HG03439 (cell line): ENCODE results near the gene CPM.
A peak's percentile ranks its signal among the peaks of the same experiment; 100 is the strongest.
"Not testable (repeated sequence)": the region's sequence is repeated elsewhere in the genome, so short reads cannot be mapped to it uniquely, and the experiment has no call there.

ENCODE experiments used
- ATAC-seq: cut with Tn5 transposase; IDR thresholded peaks from one replicate; pipeline ENCODE4 v1.9.1; 2021; ENCODE audit warnings: mild to moderate bottlenecking, moderate library complexity; ENCODE audit not compliant: unreplicated experiment

CPM gene

GRCh38 chr12:68809190-68810026 is 123.6 kb downstream of the CPM start:
- ATAC-seq = no peak

DNA sequence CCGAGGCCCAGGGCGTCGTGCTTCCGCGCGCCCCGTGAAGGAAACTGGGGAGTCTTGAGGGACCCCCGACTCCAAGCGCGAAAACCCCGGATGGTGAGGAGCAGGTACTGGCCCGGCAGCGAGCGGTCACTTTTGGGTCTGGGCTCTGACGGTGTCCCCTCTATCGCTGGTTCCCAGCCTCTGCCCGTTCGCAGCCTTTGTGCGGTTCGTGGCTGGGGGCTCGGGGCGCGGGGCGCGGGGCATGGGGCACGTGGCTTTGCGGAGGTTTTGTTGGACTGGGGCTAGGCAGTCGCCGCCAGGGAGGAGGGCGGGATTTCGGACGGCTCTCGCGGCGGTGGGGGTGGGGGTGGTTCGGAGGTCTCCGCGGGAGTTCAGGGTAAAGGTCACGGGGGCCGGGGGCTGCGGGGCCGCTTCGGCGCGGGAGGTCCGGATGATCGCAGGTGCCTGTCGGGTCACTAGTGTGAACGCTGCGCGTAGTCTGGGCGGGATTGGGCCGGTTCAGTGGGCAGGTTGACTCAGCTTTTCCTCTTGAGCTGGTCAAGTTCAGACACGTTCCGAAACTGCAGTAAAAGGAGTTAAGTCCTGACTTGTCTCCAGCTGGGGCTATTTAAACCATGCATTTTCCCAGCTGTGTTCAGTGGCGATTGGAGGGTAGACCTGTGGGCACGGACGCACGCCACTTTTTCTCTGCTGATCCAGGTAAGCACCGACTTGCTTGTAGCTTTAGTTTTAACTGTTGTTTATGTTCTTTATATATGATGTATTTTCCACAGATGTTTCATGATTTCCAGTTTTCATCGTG is 124.4 kb downstream of the CPM start:
- ATAC-seq = peak; percentile 55

GRCh38 chr12:68807576-68808387 is 125.2 kb downstream of the CPM start, which contains the start of gene MDM2:
TSS of gene MDM2 (plus strand) at chr12:68808177. CDS start at chr12:68808478, 301 bp downstream.
- peak; percentile 73 for ATAC-seq

DNA sequence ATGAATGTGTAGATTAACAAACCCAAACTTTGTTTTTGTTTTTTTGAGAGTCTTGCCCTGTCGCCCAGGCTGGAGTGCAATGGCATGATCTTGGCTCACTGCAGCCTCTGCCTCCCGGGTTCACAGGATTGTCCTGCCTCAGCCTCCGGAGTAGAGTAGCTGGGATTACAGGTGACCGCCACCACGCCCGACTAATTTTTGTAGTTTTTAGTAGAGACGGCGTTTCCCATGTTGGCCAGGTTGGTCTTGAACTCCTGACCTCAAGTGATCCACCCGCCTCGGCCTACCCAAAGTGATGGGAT is 125.7 kb downstream of the CPM start:
- not testable (repeated sequence) for ATAC-seq

DNA sequence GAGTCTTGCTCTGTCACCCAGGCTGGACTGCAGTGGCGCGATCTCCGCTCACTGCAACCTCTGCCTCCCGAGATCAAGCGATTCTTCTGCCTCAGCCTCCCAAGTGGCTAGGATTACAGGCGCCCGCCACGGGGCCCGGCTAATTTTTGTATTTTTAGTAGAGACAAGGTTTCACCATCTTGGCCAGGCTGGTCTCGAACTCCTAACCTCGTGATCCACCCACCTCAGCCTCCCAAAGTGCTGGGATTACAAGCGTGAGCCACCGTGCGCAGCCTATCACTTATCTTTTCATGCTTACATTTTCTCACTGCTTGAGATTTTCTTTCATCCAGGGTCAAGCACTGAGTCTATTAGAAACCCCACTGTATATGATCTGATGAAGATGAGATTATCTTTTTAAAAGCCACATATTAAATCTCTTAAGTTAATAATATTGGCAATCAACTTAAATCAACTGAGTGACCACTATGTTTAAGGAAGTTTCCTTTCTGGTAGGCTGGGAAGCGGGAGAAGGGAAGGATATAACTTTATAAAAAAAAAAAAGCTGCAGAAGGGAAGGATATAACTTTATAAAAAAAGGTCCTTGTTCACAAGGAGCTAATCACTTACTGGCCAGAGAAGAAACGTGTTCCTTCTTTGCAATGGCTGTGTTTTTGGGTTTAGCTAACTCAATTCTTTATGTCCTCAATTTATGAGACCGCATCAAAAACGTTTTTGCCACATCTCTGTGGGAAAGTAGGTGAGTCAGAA is 126.3 kb downstream of the CPM start:
- ATAC-seq = no peak

GRCh38 chr12:68805592-68806120 is 127.3 kb downstream of the CPM start:
- ATAC-seq = no peak

- no peak for ATAC-seq
Observed at GRCh38 chr12:68804657-68805591, 128.0 kb downstream of the CPM start.

DNA sequence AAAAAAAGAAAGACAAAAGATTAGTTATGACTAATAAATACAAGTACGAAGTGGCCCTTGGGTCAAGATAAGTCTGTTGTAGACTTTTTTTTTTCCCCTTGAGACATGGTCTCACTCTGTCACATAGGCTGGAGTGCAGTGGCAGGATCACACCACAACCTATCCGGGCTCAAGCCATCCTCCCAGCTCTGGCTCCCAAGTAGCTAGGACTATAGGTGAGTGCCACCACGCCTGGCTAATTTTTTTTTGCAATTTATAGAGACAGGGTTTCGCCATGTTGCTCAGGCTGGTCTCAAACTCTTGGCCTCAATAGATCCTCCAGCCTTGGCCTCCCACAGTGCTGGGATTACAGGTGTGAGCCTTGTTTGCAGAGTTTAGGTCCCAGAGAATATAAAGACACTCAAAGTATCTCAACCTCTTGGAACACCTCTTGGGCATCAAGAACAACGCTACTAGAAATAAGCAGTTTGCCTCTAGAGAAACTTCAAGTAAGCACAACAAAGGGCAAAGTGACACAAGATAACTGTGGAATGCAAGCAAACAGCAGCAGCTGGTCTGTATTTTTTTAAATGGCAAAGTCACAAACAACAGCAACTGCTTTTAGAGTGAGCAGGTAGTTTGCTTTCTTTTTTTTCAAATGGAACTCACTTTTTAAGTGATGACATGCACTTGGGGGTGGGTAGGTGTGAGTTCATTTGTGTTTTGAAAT is 128.9 kb downstream of the CPM start:
- ATAC-seq = no peak

DNA sequence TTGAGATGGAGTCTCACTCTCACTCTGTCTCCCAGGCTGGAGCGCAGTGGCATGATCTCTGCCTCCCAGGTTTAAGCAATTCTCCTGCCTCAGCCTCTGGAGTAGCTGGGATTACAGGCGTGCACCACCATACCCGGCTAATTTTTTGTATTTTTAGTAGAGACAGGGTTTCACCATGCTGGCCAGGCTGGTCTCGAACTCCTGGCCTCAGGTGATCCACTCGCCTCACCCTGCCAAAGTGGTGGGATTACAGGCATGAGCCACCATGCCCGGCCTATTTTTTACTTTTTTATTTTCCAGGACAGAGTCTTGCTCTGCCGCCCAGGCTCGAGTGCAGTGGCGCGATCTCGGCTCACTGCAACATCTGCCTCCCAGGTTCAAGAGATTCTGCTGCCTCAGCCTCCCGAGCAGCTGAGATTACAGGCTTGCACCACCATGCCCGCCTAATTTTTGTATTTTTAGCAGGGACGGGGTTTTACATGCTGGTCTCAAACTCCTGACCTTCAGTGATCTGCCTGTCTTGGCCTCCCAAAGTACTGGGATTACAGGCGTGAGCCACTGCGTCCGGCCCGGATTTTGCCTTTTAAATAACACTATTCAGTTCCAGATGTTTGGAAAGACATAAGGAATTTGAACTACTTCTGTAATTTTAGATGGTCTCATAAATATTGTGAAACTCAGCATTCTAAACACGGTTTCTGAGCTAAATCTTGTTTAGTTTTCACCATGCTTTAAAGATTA is 129.9 kb downstream of the CPM start:
- ATAC-seq = not testable (repeated sequence)

DNA sequence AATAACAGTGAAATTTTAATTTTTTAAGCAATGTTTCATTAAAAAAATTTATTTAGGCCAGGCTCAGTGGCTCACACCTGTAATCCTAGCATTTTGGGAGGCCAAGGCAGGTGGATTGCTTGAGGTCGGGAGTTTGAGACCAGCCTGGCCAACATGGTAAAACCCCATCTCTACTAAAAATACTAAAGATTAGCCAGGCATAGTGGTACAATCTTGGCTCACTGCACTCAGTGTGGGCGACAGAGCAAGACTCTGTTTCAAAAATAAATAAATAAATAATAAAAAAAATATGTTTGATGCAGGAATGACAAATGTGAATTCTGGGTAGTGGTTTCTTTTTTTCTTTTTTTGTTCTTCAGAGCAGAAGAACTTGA is 130.6 kb downstream of the CPM start:
- not testable (repeated sequence) for ATAC-seq
